Adrenal gland (tissue), 5 donors: ENCODE results near the gene EMC8.

ENCODE experiments used
- CTCF ChIP-seq, 6 experiments: fragments of 450-650 bp in 4 of 6; fragments of 200-600 bp in 2 of 6; sonication (generic) in 1 of 6; IDR thresholded peaks; 1 replicate in 5 of 6; 2 replicates in 1 of 6; pipeline versions ENCODE4 v1.5.1 to v1.8.0; 2016 to 2021; ENCODE audit warnings: antibody characterized with exemption in 6 of 6, mild to moderate bottlenecking in 2 of 6, moderate library complexity in 1 of 6
- POLR2A ChIP-seq, 2 donors: fragments of 450-650 bp; IDR thresholded peaks; one replicate each; pipeline ENCODE4 v1.6.1; 2017; ENCODE audit warnings: antibody characterized with exemption in 2 of 2, mild to moderate bottlenecking in 2 of 2, moderate library complexity in 1 of 2
- donor health status: DM: no; HTN: no; CAD: no.

GRCh38 chr16:85736921-85737320 lies 62.4 kb downstream of the EMC8 start:
- TF ChIP-seq CTCF (IDR thresholded peaks at IDR 0.05) (no peak), POLR2A (IDR thresholded peaks at IDR 0.05) (no peak)
